OCI-LY3 (cell line): ENCODE results near the gene HIGD1C.

Source experiments
- EZH2phosphoT487 ChIP-seq: fragments of 200-600 bp; shearing (Covaris generic); IDR thresholded peaks from 2 replicates; pipeline ENCODE4 v1.6.1; 2018; ENCODE audit warnings: antibody characterized with exemption, mixed run types, low read depth
- TF ChIP-seq, protein P1 (sequence below): fragments of 200-600, 300-600 bp; sonication (generic); IDR thresholded peaks from 2 replicates; pipeline ENCODE4 v1.5.1; 2014; ENCODE audit warnings: antibody characterized with exemption, low read length, low read depth

DNA sequence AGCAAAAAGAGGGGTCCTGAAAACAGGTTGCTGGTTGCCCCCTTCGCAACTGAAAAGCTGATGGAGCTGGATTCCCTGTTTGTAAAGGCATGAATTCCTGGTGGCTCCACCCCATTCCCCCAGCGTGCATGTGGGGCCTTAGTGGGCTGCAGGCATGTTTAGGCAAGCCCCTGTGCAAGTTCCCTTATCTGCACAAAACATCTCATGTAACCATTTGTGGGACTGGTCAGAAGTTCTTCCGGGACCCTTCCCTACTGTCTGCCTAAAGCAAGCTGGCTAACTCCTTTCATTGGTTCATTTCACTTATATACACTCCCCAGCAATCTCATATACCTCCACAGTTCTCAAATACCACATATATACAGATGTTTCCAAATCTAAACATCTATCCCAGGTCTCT is 24.0 kb upstream of the HIGD1C start:
- TF ChIP-seq, protein P1, sequence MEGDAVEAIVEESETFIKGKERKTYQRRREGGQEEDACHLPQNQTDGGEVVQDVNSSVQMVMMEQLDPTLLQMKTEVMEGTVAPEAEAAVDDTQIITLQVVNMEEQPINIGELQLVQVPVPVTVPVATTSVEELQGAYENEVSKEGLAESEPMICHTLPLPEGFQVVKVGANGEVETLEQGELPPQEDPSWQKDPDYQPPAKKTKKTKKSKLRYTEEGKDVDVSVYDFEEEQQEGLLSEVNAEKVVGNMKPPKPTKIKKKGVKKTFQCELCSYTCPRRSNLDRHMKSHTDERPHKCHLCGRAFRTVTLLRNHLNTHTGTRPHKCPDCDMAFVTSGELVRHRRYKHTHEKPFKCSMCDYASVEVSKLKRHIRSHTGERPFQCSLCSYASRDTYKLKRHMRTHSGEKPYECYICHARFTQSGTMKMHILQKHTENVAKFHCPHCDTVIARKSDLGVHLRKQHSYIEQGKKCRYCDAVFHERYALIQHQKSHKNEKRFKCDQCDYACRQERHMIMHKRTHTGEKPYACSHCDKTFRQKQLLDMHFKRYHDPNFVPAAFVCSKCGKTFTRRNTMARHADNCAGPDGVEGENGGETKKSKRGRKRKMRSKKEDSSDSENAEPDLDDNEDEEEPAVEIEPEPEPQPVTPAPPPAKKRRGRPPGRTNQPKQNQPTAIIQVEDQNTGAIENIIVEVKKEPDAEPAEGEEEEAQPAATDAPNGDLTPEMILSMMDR, result no peak
- TF ChIP-seq EZH2phosphoT487, result no peak
